ENCODE measurements around the gene VPS45.
"Not testable (repeated sequence)": the region's sequence is repeated elsewhere in the genome, so short reads cannot be mapped to it uniquely, and the experiment has no call there.

VPS45 gene

DNA sequence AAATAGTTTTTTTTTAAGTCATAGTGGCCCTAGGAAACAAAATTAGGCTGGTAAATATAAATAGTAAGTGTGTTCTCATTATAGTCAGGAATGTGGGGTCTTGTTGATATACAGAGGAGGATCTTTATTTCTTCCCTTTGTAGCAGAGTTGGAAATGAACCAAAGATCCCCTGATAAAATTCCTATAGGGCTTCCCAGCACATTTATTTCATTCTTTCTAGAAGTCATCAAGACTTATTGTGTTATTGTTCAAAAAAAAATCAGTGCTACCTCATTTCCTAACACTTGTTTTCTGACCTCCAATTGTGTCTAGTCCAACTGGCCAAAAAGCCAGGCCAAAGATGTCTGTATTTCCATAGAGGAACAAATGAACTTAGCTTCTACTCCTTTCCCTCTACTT lies 74.5 kb downstream of the VPS45 start:
- TF ChIP-seq SPI1 (IDR thresholded peaks at IDR 0.05; ENCODE audit: low read depth, low read length) (no peak), POU2F2 (IDR thresholded peaks at IDR 0.05; ENCODE audit: low read depth, low read length) (no peak)
- DNase-seq (ENCODE audit: insufficient read length, low spot score) (no peak), FAIRE-seq (no peak)

DNA sequence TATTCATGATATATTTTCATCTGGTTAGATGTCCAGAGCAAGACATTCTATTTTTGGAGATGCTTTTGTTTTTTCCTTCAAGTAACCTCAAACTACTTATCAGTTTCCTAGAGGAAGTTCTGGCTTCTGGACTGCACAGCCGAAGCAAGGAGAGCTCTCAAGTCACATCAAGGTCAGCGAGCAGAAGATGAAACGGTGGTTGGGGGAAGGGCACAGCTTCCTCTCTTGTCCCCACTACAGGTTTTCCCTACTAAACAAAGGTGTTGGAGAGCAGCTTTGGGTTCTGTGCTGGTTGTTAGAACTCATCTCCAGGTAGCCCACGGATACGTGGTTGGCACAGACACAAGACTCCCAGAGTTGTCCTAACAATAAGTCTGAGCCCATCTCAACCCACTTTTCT lies 77.0 kb downstream of the VPS45 start:
- TF ChIP-seq POLR2AphosphoS5 (IDR thresholded peaks at IDR 0.05; ENCODE audit: low read depth, low read length) (no peak), PAX5 (IDR thresholded peaks at IDR 0.05; ENCODE audit: insufficient read depth, low read length, severe bottlenecking) (no peak), POLR2A (IDR thresholded peaks at IDR 0.05; ENCODE audit: low read depth, low read length) (no peak), SPI1 (IDR thresholded peaks at IDR 0.05; ENCODE audit: low read depth, low read length) (no peak)
- FAIRE-seq, result no peak
- no peak for DNase-seq (ENCODE audit: insufficient read length, low spot score)

DNA sequence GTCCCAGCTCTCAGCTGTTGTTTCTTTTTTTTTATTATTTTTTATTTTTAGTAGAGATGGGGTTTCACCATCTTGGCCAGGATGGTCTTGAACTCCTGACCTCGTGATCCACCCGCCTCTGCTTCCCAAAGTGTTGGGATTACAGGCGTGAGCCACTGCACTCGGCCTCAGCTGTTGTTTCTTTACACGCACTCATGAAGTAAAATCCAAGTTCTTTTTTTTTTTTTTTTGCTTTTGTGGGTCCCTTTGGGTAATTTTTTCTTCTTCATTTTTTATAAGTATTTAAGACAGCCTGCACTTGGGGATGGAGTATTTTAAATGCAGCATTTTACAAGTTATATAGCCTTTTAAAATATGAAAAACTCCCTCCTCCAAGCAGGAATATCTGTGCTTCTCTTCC lies 78.4 kb downstream of the VPS45 start:
- not testable (repeated sequence) for FAIRE-seq; DNase-seq (ENCODE audit: insufficient read length, low spot score)

DNA sequence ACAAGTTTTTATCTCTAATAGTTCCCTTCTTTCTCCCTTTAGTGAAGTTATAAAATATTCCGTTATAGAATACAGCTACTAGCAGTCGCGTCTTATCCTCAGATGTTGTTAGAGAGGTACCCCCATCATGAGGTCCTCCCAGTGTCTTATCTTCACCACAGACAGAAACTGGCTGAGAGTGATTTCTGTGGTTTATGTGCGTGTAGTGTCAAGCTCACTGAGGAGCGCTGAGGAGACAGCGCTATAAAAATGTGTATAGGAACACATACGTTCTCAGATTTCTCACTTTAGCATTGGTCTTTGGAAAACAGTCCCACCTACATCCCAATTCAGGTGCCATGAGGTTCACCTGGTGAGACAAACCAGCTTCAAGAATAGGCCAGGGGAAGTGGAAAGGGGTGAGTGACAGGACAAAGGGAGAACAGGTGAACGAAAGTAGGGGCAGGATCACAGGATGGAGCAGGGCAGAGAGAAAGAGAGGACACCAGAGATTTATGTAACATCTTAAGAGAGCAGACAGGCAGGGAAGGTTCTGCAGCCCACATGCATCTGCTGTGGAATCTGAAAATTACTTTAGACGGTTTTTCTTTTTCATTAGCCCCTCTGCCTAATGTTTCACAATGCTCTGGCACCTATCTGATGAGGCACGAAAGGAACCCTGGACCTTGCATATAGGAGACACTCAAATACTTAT lies 79.4 kb downstream of the VPS45 start:
- FAIRE-seq, result no peak
- TF ChIP-seq PAX5 (IDR thresholded peaks at IDR 0.05; ENCODE audit: insufficient read depth, low read length, severe bottlenecking) (no peak), POLR2A (IDR thresholded peaks at IDR 0.05; ENCODE audit: low read depth, low read length) (no peak)
- DNase-seq (ENCODE audit: insufficient read length, low spot score), result no peak

DNA sequence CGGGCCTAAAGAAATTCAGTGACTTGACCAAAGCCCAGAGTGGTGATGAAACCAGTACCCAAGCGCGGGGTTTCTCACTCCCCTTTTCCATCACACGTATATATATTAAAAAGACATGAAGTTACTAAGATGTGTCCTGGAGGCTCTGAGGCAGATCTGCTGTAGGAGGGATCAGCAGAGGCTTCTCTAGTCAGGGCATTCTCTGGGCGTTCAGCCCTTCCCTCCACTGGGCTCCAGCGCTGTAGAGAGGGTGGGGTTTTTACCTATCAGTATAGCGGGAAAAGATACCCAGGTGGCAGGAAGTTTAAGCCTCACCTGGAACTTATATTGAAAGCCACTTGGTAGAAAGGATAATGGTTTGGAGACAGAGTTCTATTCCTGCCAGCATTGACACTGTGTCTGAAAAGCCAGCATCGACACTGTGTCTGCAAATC lies 81.3 kb downstream of the VPS45 start:
- TF ChIP-seq POLR2AphosphoS5 (IDR thresholded peaks at IDR 0.05; ENCODE audit: low read depth, low read length) (0 out of 2 replicates have a peak, but pooled peaks have one; percentile 20), PAX5 (IDR thresholded peaks at IDR 0.05; ENCODE audit: insufficient read depth, low read length, severe bottlenecking) (no peak), TAF1 (IDR thresholded peaks at IDR 0.05; ENCODE audit: low read depth, low read length) (no peak), POU2F2 (IDR thresholded peaks at IDR 0.05; ENCODE audit: low read depth, low read length) (no peak), POLR2A (IDR thresholded peaks at IDR 0.05; ENCODE audit: low read depth, low read length) (no peak), SPI1 (IDR thresholded peaks at IDR 0.05; ENCODE audit: low read depth, low read length) (no peak)
- no peak for FAIRE-seq
- no peak for DNase-seq (ENCODE audit: insufficient read length, low spot score)

DNA sequence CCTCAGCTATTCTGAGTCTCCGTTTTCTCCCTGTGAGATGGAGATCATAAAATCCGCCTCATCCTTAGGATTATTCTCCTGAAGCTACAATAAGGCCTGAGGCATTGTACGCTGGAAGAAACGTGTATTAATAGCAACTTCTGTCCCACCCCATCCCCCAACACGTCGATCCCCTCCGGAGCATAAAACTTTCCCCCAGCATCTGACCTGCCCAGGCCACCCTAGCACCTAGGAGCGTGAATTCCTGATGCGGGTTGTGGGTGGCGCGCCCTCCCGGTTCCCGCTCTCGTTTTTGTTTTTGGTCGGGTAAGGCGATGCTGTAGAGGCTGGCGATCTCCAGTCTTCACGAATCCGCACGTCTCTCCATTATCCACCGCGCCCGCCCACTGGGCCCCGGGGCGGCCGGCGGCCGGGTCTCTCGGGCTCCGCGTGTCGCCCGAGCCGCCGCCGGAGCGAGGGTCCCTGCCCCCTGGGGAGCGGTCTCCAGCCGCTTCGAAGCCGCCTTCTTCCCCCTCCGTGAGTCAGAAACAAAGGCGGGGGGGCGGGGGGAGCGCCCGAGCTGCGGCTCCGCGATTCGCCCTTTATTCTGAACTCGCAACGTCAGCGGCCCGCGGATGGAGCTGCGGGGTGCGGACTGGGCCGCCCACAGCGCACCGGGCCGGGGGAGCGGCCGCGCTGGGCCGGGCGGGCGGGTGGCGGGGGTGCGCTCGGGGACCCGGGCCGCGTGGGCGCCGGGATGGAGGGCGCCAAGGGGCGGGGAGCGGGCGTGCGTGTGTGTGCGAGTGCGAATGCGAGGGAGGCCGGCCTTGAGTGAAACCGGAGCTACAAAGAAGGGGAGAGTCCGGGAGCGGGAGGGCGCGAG lies 81.9 kb downstream of the VPS45 start, which contains the start of gene PLEKHO1:
PLEKHO1 (plus strand) TSS at position 646 of the 862 bp plus-strand sequence. CDS start 342 bp downstream, outside the sequence.
- TF ChIP-seq POLR2AphosphoS5 (IDR thresholded peaks at IDR 0.05; ENCODE audit: low read depth, low read length) (0 out of 2 replicates have a peak, but pooled peaks have one; percentile 1), PAX5 (IDR thresholded peaks at IDR 0.05; ENCODE audit: insufficient read depth, low read length, severe bottlenecking) (no peak)
- FAIRE-seq (peak; percentile 26), DNase-seq (ENCODE audit: insufficient read length, low spot score) (peak; percentile 60)

DNA sequence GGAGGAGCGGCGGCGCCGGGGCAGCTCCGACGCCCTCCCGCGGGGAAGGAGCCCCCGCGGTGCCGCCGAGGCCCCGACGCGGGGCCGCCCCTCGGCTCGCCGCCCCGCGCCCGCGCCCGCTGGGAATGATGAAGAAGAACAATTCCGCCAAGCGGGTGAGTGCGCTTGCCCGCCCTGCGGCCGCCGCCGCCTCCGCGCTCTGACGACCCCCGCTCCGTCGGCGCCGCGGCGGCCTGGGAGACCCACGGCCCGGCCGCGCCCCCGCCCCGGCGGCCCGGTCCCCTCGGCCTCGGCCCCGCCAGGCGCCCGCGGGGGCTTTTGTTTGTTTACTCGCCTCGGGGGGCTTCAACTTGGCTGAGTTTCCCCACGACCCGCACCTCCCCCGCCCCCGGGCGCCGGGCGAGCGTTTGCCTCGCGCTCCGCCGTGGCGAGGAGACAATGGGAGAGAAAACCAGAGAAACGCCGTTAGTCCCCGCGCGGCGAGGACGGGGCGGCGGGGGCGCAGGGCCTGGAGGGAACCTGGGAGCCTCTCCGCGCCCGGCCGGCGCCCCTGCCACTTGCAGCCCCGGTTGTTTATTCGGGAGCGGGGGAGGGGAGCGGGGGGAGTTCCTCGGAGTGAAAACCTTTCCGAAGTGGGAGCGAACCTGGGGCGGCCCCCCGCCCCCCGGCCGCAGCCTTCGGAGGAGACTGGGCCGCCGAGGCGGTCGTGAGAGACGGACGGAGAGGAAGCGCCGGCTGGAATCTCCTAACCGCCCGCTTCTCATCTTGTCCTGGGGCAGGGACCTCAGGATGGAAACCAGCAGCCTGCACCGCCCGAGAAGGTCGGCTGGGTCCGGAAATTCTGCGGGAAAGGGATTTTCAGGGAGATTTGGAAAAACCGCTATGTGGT lies 82.8 kb downstream of the VPS45 start:
- DNase-seq (ENCODE audit: insufficient read length, low spot score) (no peak), FAIRE-seq (no peak)
- TF ChIP-seq POLR2AphosphoS5 (IDR thresholded peaks at IDR 0.05; ENCODE audit: low read depth, low read length) (0 out of 2 replicates have a peak, but pooled peaks have one; percentile 13), TAF1 (IDR thresholded peaks at IDR 0.05; ENCODE audit: low read depth, low read length) (peak; percentile 49; the same call in 1 of the 2 replicates), SPI1 (IDR thresholded peaks at IDR 0.05; ENCODE audit: low read depth, low read length) (no peak), POLR2A (IDR thresholded peaks at IDR 0.05; ENCODE audit: low read depth, low read length) (no peak), POU2F2 (IDR thresholded peaks at IDR 0.05; ENCODE audit: low read depth, low read length) (no peak), PAX5 (IDR thresholded peaks at IDR 0.05; ENCODE audit: insufficient read depth, low read length, severe bottlenecking) (no peak)

DNA sequence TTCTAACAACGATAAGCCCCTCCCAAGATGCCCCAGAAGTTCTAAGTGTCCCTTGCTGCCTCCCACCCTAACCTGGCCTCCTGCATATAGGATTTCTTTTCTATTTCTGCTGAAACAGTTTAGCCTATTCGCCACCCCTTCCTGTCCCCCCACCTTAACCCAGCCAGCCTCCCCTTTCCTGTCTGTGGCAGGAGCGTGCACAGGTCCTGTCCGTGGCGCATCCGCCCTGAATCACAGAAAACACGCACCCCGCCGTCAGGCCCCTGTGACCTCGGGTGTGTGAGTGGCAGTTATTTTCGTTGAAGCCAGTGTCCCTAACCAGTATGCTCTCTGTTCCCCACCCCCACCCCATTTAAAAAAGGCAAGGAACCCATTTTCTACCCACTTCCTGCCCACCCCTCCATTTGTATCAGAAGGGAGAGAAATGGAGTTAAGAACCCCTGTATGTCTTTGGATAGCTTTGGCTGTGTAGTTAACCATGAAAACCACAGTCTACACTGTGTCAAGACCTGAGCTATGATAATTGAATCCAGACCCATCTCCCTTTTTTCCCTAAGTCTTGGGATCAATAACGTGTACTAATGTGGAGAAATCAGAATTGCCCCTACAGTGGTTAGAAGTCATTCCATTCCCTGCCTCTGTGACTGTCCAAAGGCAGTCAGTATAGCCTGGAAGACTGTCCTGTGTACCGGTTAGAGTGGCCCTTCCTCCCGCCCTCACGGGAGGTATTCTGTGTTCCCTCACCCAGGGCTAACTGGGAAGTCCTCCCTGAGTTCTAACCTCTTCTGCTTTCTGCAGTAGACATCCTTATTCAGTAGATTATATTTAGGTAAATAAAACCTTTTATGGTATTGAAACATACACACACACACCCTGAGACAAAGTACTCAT lies 84.0 kb downstream of the VPS45 start:
- FAIRE-seq, result peak; percentile 78
- no peak for DNase-seq (ENCODE audit: insufficient read length, low spot score)
- peak; percentile 66; the same call in 1 of the 2 replicates for TF ChIP-seq POLR2AphosphoS5 (IDR thresholded peaks at IDR 0.05; ENCODE audit: low read depth, low read length)
- TF ChIP-seq PAX5 (IDR thresholded peaks at IDR 0.05; ENCODE audit: insufficient read depth, low read length, severe bottlenecking), result no peak
- TF ChIP-seq TAF1 (IDR thresholded peaks at IDR 0.05; ENCODE audit: low read depth, low read length), result peak; percentile 66
- TF ChIP-seq SPI1 (IDR thresholded peaks at IDR 0.05; ENCODE audit: low read depth, low read length), result 0 out of 2 replicates have a peak, but pooled peaks have one; percentile 9
- no peak; the same call in 1 of the 2 replicates for TF ChIP-seq POU2F2 (IDR thresholded peaks at IDR 0.05; ENCODE audit: low read depth, low read length)
- TF ChIP-seq POLR2A (IDR thresholded peaks at IDR 0.05; ENCODE audit: low read depth, low read length), result peak; percentile 78

DNA sequence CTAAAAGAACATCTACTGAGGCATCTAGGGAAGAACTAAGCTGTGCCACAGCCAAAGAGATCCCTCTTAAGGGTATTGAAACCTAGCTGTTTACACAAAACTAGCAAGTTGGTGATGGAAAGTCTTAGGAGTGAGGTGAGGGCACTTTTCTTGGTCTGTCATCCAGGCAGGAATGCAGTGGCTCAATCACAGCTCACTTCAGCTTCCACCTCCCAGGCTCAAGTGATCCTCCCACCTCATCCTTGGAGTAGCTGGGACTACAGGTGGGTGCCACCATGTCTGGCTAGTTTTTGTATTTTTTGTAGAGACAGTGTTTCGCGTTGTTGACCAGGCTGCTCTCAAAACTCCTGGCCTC lies 84.6 kb downstream of the VPS45 start:
- no peak for FAIRE-seq
- DNase-seq (ENCODE audit: insufficient read length, low spot score), result no peak
- no peak for TF ChIP-seq POLR2AphosphoS5 (IDR thresholded peaks at IDR 0.05; ENCODE audit: low read depth, low read length)
- no peak for TF ChIP-seq PAX5 (IDR thresholded peaks at IDR 0.05; ENCODE audit: insufficient read depth, low read length, severe bottlenecking)
- TF ChIP-seq TAF1 (IDR thresholded peaks at IDR 0.05; ENCODE audit: low read depth, low read length), result no peak
- no peak for TF ChIP-seq POU2F2 (IDR thresholded peaks at IDR 0.05; ENCODE audit: low read depth, low read length)
- TF ChIP-seq SPI1 (IDR thresholded peaks at IDR 0.05; ENCODE audit: low read depth, low read length), result no peak
- no peak for TF ChIP-seq POLR2A (IDR thresholded peaks at IDR 0.05; ENCODE audit: low read depth, low read length)

Data from GM12891 (cell line).